Lung (tissue), 12 donors: Measurements from ENCODE around the gene CATSPER4. TPM values are rescaled to one million over a fixed set of nuclear protein-coding genes. Genes with fewer than 3 reads are reported as not detected.

Source experiments
- ATAC-seq: fragments of 200-7000 bp; cut with Tn5 transposase; one replicate; pipeline ENCODE4 v1.9.1; 2020; ENCODE audit warnings: moderate number of reproducible peaks; ENCODE audit not compliant: insufficient read depth, low FRiP score
- DNase-seq, 3 donors: peaks; one replicate each; pipeline ENCODE4 v3.0.0-alpha.2; 2013 to 2017
- H3K27ac ChIP-seq, 2 donors: one replicate each; pipeline ENCODE4 v1.5.1; 2013; ENCODE audit warnings: mild to moderate bottlenecking in 2 of 2, moderate library complexity in 2 of 2, control low read depth in 1 of 2, inconsistent platforms in 1 of 2, low read depth in 1 of 2, low read length in 1 of 2
- H3K27me3 ChIP-seq, 3 donors: one replicate each; pipeline ENCODE4 v1.5.1; 2013; ENCODE audit warnings: low read length in 2 of 3; ENCODE audit not compliant: control insufficient read depth in 3 of 3, insufficient read depth in 3 of 3
- H3K36me3 ChIP-seq, 4 donors: one replicate each; pipeline ENCODE4 v1.5.1; 2013; ENCODE audit warnings: low read length in 4 of 4, mild to moderate bottlenecking in 1 of 4, moderate library complexity in 1 of 4; ENCODE audit not compliant: control insufficient read depth in 4 of 4, insufficient read depth in 4 of 4
- H3K4me1 ChIP-seq, 5 donors: one replicate each; pipeline ENCODE4 v1.5.1; 2013; ENCODE audit warnings: low read length in 5 of 5, mild to moderate bottlenecking in 2 of 5, moderate library complexity in 1 of 5; ENCODE audit not compliant: control insufficient read depth in 5 of 5, insufficient read depth in 5 of 5
- H3K4me3 ChIP-seq: one replicate; pipeline ENCODE4 v1.5.1; 2013; ENCODE audit warnings: mild to moderate bottlenecking, control low read depth, moderate library complexity
- H3K9ac ChIP-seq, 2 donors: one replicate each; pipeline ENCODE4 v1.5.1; 2013; ENCODE audit warnings: low read length in 2 of 2, control low read depth in 1 of 2; ENCODE audit not compliant: insufficient read depth in 1 of 2
- H3K9me3 ChIP-seq, 4 donors: one replicate each; pipeline ENCODE4 v1.5.1; 2013; ENCODE audit warnings: low read length in 3 of 4, mild to moderate bottlenecking in 1 of 4, moderate library complexity in 1 of 4; ENCODE audit not compliant: control insufficient read depth in 4 of 4, insufficient read depth in 3 of 4
- WGBS, 2 donors: extraction: QIAGEN DNeasy Blood & Tissue Kit; methylation state at CpG; one replicate each; pipeline ENCODE4 v1.1.7; 2013; 5-methylcytosine and 5-hydroxymethylcytosine counted together
- polyA plus RNA-seq, 2 donors: library from polyadenylated mRNA; stranded (reverse); fragments of 200-250 nt; gene quantifications; one replicate each; pipeline ENCODE4 v1.2.1, GENCODE V29; 2013
- total RNA-seq, 2 donors: library from RNA; depleted of rRNA in 1 of 2; stranded (reverse); fragments of >200 nt in 1 of 2; gene quantifications; one replicate each; pipeline ENCODE4 v1.2.1, GENCODE V29; 2014 to 2021
- TF ChIP-seq, protein P1 (sequence below): IDR thresholded peaks from 2 replicates; pipeline ENCODE4 v1.5.1; 2012; ENCODE audit warnings: mild to moderate bottlenecking; ENCODE audit errors: control extremely low read depth, extremely low read depth
- donor health status: control.
- donor health status: control.
- donor health status: Bipolar disorder and iron deficiency.
- donor health status: healthy.
- donor health status: DM: yes; HTN: yes; CAD: no.

CATSPER4 gene
- total and polyA plus RNA-seq, 4 donors, result not detected

- TF ChIP-seq, protein P1, sequence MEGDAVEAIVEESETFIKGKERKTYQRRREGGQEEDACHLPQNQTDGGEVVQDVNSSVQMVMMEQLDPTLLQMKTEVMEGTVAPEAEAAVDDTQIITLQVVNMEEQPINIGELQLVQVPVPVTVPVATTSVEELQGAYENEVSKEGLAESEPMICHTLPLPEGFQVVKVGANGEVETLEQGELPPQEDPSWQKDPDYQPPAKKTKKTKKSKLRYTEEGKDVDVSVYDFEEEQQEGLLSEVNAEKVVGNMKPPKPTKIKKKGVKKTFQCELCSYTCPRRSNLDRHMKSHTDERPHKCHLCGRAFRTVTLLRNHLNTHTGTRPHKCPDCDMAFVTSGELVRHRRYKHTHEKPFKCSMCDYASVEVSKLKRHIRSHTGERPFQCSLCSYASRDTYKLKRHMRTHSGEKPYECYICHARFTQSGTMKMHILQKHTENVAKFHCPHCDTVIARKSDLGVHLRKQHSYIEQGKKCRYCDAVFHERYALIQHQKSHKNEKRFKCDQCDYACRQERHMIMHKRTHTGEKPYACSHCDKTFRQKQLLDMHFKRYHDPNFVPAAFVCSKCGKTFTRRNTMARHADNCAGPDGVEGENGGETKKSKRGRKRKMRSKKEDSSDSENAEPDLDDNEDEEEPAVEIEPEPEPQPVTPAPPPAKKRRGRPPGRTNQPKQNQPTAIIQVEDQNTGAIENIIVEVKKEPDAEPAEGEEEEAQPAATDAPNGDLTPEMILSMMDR, result no peak
- DNase-seq (no peak), ATAC-seq (no peak)
- Histone ChIP-seq H3K4me3 (no peak overlapping the region), H3K27me3 (no peaks in the 10 kb centered on the region), H3K36me3 (no peaks in the 10 kb centered on the region), H3K9me3 (no peaks in the 10 kb centered on the region), H3K4me1 (no peaks in the 10 kb centered on the region), H3K27ac (no peak overlapping the region), H3K9ac (no peak overlapping the region)
- WGBS, 2 donors, result 82 to 87% methylated on average over 6 of the region's 6 CpGs
These were observed 23.0 kb downstream of the CATSPER4 start for GRCh38 chr1:26213335-26213905.

DNA sequence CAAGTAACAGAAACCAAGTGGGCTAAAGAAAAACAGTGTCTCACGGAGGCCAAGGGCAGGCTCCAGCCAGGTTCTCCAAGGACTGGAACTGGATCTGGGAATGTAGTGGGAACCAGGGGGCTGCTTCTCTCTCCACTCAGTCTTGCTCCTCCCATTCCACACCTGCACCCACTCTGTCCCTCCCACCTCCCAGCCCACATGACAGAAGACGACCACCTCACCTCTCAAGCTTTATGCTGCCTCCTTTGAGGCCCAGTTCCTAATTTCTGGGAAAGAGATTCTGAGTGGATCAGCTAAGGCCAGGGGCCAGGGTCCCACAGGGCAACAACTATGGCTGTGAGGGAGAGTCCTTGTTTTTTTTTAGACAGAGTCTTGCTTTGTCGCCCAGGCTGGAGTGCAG lies 24.8 kb downstream of the CATSPER4 start:
- Histone ChIP-seq H3K27ac (no peak overlapping the region), H3K9me3 (no peaks in the 10 kb centered on the region), H3K36me3 (no peaks in the 10 kb centered on the region), H3K27me3 (no peaks in the 10 kb centered on the region), H3K4me1 (no peaks in the 10 kb centered on the region), H3K9ac (no peak overlapping the region), H3K4me3 (no peak overlapping the region)
- TF ChIP-seq, protein P1, result no peak
- ATAC-seq, result no peak
- no peak for DNase-seq
- WGBS, 2 donors, result 49 to 52% methylated on average over 3 of the region's 3 CpGs

GRCh38 chr1:26218906-26219494 lies 28.6 kb downstream of the CATSPER4 start:
- no peaks in the 10 kb centered on the region for H3K9me3 ChIP-seq
- H3K27ac ChIP-seq, result no peak overlapping the region
- no peak overlapping the region for H3K9ac ChIP-seq
- DNase-seq (no peak), ATAC-seq (no peak)
- TF ChIP-seq, protein P1, result no peak
- H3K27me3 ChIP-seq, result peaks cover 0 to 6% (median 0%) of the 10 kb centered on the region in 3 donors
- H3K4me1 ChIP-seq, result no peaks in the 10 kb centered on the region
- H3K36me3 ChIP-seq, result no peaks in the 10 kb centered on the region
- H3K4me3 ChIP-seq, result no peak overlapping the region
- WGBS, 2 donors, result 66 to 83% methylated on average over 11 of the region's 11 CpGs
